Measurements from ENCODE around the gene LSAMP. TPM values are rescaled to one million over a fixed set of nuclear protein-coding genes. Genes with fewer than 3 reads are reported as not detected.

The LSAMP gene
- total and polyA plus RNA-seq, 2 of the 13 experiments (the other 11 are each of a cell fraction or from before 2014, with no cell fraction given), result not detected

- Histone ChIP-seq H3K36me3 (replicated peaks in 1 of 2; ENCODE audit: control insufficient read depth in 1 of 2, insufficient read depth in 2 of 2, low read length in 2 of 2) (no peaks in the 10 kb centered on the region), H4K20me1 (ENCODE audit: insufficient read depth, low read length) (no peaks in the 10 kb centered on the region), H3K4me3 (replicated peaks in 1 of 3; ENCODE audit: insufficient read depth in 1 of 3, low read depth in 2 of 3, low read length in 3 of 3) (no peak overlapping the region), H3K27ac (ENCODE audit: extremely low read length, insufficient read depth, low read length) (no peak overlapping the region), H3K79me2 (ENCODE audit: insufficient read depth, low read length) (no peaks in the 10 kb centered on the region), H3K9ac (ENCODE audit: insufficient read depth, low read depth, low read length) (no peak overlapping the region), H2AFZ (ENCODE audit: low read length) (no peak overlapping the region), H3K4me1 (ENCODE audit: insufficient read depth, low read length) (no peaks in the 10 kb centered on the region), H3K27me3 (ENCODE audit: control insufficient read depth in 1 of 2, insufficient read depth in 2 of 2, low read length in 2 of 2) (no peaks in the 10 kb centered on the region), H3K4me2 (ENCODE audit: low read depth, low read length) (no peak overlapping the region), H3K9me3 (ENCODE audit: low read length) (no peaks in the 10 kb centered on the region)
- DNase-seq (ENCODE audit: low spot score) (no peak), FAIRE-seq (no peak), ATAC-seq (no peak)
- intact Hi-C loops (cut with micrococcal nuclease; ENCODE audit: unreplicated experiment), result no loop called here
- POLR2A ChIA-PET, result no interaction called here
- BruUV-seq (replicated peaks), result no TSS peak
- CTCF ChIA-PET (ENCODE audit: low intra/inter-chr PET ratio, low total read pairs), result no interaction called here
- in situ Hi-C loops (cut with HindIII; ENCODE audit: extremely low pct_ligation_motif_present, low pct_unique_long_range_greater_than_20kb), result no loop called here
- TF ChIP-seq PCBP2 (optimal IDR thresholded peaks at IDR 0.05; ENCODE audit: low read depth, low read length, poor library complexity, severe bottlenecking), result no peak
- no peak for TF ChIP-seq KDM6A (CRISPR knock-in tag; IDR thresholded peaks at IDR 0.05; ENCODE audit: low read depth)
- no peak for TF ChIP-seq ZNF747 (CRISPR knock-in tag; IDR thresholded peaks at IDR 0.05; ENCODE audit: borderline replicate concordance)
- TF ChIP-seq ZNF775 (CRISPR knock-in tag; IDR thresholded peaks at IDR 0.05; ENCODE audit: borderline replicate concordance), result no peak
- no peak for TF ChIP-seq GATAD1 (CRISPR knock-in tag; IDR thresholded peaks at IDR 0.05)
- no peak for TF ChIP-seq ZNF30 (CRISPR knock-in tag; IDR thresholded peaks at IDR 0.05)
- TF ChIP-seq FOXA3 (CRISPR knock-in tag; IDR thresholded peaks at IDR 0.05), result no peak
- no peak for TF ChIP-seq ZNF564 (CRISPR knock-in tag; IDR thresholded peaks at IDR 0.05)
- no peak for TF ChIP-seq ZSCAN21 (CRISPR knock-in tag; IDR thresholded peaks at IDR 0.05; ENCODE audit: borderline replicate concordance)
- no peak for TF ChIP-seq ZFYVE20 (CRISPR knock-in tag; IDR thresholded peaks at IDR 0.05; ENCODE audit: borderline replicate concordance, low read depth)
- TF ChIP-seq KDM2A (CRISPR knock-in tag; IDR thresholded peaks at IDR 0.05; ENCODE audit: borderline replicate concordance, low read depth), result no peak
- no peak for TF ChIP-seq ISL2 (CRISPR knock-in tag; IDR thresholded peaks at IDR 0.05)
- no peak for TF ChIP-seq ZNF782 (CRISPR knock-in tag; IDR thresholded peaks at IDR 0.05; ENCODE audit: borderline replicate concordance)
- no peak for TF ChIP-seq ZNF616 (CRISPR knock-in tag; IDR thresholded peaks at IDR 0.05; ENCODE audit: low read depth)
- TF ChIP-seq, protein P1, sequence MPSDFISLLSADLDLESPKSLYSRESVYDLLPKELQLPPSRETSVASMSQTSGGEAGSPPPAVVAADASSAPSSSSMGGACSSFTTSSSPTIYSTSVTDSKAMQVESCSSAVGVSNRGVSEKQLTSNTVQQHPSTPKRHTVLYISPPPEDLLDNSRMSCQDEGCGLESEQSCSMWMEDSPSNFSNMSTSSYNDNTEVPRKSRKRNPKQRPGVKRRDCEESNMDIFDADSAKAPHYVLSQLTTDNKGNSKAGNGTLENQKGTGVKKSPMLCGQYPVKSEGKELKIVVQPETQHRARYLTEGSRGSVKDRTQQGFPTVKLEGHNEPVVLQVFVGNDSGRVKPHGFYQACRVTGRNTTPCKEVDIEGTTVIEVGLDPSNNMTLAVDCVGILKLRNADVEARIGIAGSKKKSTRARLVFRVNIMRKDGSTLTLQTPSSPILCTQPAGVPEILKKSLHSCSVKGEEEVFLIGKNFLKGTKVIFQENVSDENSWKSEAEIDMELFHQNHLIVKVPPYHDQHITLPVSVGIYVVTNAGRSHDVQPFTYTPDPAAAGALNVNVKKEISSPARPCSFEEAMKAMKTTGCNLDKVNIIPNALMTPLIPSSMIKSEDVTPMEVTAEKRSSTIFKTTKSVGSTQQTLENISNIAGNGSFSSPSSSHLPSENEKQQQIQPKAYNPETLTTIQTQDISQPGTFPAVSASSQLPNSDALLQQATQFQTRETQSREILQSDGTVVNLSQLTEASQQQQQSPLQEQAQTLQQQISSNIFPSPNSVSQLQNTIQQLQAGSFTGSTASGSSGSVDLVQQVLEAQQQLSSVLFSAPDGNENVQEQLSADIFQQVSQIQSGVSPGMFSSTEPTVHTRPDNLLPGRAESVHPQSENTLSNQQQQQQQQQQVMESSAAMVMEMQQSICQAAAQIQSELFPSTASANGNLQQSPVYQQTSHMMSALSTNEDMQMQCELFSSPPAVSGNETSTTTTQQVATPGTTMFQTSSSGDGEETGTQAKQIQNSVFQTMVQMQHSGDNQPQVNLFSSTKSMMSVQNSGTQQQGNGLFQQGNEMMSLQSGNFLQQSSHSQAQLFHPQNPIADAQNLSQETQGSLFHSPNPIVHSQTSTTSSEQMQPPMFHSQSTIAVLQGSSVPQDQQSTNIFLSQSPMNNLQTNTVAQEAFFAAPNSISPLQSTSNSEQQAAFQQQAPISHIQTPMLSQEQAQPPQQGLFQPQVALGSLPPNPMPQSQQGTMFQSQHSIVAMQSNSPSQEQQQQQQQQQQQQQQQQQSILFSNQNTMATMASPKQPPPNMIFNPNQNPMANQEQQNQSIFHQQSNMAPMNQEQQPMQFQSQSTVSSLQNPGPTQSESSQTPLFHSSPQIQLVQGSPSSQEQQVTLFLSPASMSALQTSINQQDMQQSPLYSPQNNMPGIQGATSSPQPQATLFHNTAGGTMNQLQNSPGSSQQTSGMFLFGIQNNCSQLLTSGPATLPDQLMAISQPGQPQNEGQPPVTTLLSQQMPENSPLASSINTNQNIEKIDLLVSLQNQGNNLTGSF (CRISPR knock-in tag; IDR thresholded peaks at IDR 0.05), result no peak
- TF ChIP-seq ZNF101 (CRISPR knock-in tag; IDR thresholded peaks at IDR 0.05; ENCODE audit: borderline replicate concordance, low read depth), result no peak
- TF ChIP-seq ZSCAN31 (CRISPR knock-in tag; IDR thresholded peaks at IDR 0.05; ENCODE audit: low read depth), result no peak
Observed at GRCh38 chr3:116048991-116049390, 396.3 kb downstream of the LSAMP start.

Data from HepG2 (cell line).